ENCODE data around the gene MMP28.

- TF ChIP-seq CTCF (IDR thresholded peaks at IDR 0.05) (no peak), POLR2A (IDR thresholded peaks at IDR 0.05; ENCODE audit: low read depth) (no peak)
These were observed 78.0 kb downstream of the MMP28 start for GRCh38 chr17:35717475-35717874.
